Neural cell (in vitro differentiated cells): Measurements from ENCODE around the gene ROR1. TPM values are rescaled to one million over a fixed set of nuclear protein-coding genes. Genes with fewer than 3 reads are reported as not detected.

ENCODE experiments used
- H2AFZ ChIP-seq: fragments of 200-600, 300-800 bp; sonication (generic), shearing (Covaris generic); 2 replicates; pipeline ENCODE4 v1.6.0; 2014; ENCODE audit warnings: low read depth, mild to moderate bottlenecking, antibody characterized with exemption, low read length, moderate library complexity
- H3F3A ChIP-seq: fragments of 200-600 bp; shearing (Covaris generic); 2 replicates; pipeline ENCODE4 v1.6.1; 2016; ENCODE audit warnings: mild to moderate bottlenecking, moderate library complexity, mixed read lengths, antibody characterized with exemption, low read length; ENCODE audit not compliant: insufficient read depth, poor library complexity, severe bottlenecking
- H3K27ac ChIP-seq: fragments of 200-600, 300-800 bp; sonication (generic), shearing (Covaris generic); 2 replicates; pipeline ENCODE4 v1.5.1; 2014; ENCODE audit warnings: mild to moderate bottlenecking, low read length, moderate library complexity
- H3K27me3 ChIP-seq: fragments of 300-800, 200-600 bp; sonication (generic), shearing (Covaris generic); 2 replicates; pipeline ENCODE4 v1.6.0; 2014; ENCODE audit warnings: mild to moderate bottlenecking, low read depth, low read length, moderate library complexity; ENCODE audit not compliant: insufficient read depth
- H3K36me3 ChIP-seq: fragments of 300-800, 200-600 bp; sonication (generic), shearing (Covaris generic); 2 replicates; pipeline ENCODE4 v1.5.1; 2014; ENCODE audit warnings: mild to moderate bottlenecking, antibody characterized with exemption, low read length, moderate library complexity; ENCODE audit not compliant: insufficient read depth
- H3K4me2 ChIP-seq: fragments of 300-800, 200-600 bp; sonication (generic), shearing (Covaris generic); 2 replicates; pipeline ENCODE4 v1.6.0; 2014; ENCODE audit warnings: mild to moderate bottlenecking, low read length
- H3K4me3 ChIP-seq: fragments of 300-800, 200-600 bp; sonication (generic), shearing (Covaris generic); 2 replicates; pipeline ENCODE4 v1.5.1; 2014; ENCODE audit warnings: mild to moderate bottlenecking, low read length, moderate library complexity
- H3K79me2 ChIP-seq: fragments of 200-600 bp; shearing (Covaris generic); replicated peaks from 2 replicates; pipeline ENCODE4 v1.6.0; 2014; ENCODE audit warnings: mild to moderate bottlenecking, low read length, moderate library complexity; ENCODE audit not compliant: insufficient read depth
- H3K9ac ChIP-seq: fragments of 300-800, 200-600 bp; sonication (generic), shearing (Covaris generic); 2 replicates; pipeline ENCODE4 v1.6.1; 2016; ENCODE audit warnings: mild to moderate bottlenecking, low read length, mixed read lengths
- H3K9me2 ChIP-seq: fragments of 200-600 bp; shearing (Covaris generic); 2 replicates; pipeline ENCODE4 v1.6.1; 2016; ENCODE audit warnings: mild to moderate bottlenecking, low read length, mixed read lengths; ENCODE audit not compliant: insufficient read depth
- H3K9me3 ChIP-seq: fragments of 200-600, 300-800 bp; sonication (generic), shearing (Covaris generic); 2 replicates; pipeline ENCODE4 v1.6.1; 2016; ENCODE audit warnings: mild to moderate bottlenecking, mixed run types, low read length, moderate library complexity, mixed read lengths
- H4K20me1 ChIP-seq: fragments of 200-600 bp; shearing (Covaris generic); 2 replicates; pipeline ENCODE4 v1.6.1; 2016; ENCODE audit warnings: mild to moderate bottlenecking, mixed run types; ENCODE audit not compliant: insufficient read depth
- CTCF ChIP-seq: fragments of 450-650 bp; IDR thresholded peaks from 2 replicates; pipeline ENCODE4 v1.5.1; 2014; ENCODE audit warnings: antibody characterized with exemption, mild to moderate bottlenecking, moderate library complexity; ENCODE audit not compliant: poor library complexity, severe bottlenecking
- EP300 ChIP-seq: fragments of 450-650 bp; conservative IDR thresholded peaks from 2 replicates; pipeline ENCODE4 v1.6.1; 2014; ENCODE audit warnings: antibody characterized with exemption, mild to moderate bottlenecking, moderate library complexity; ENCODE audit not compliant: poor library complexity, severe bottlenecking
- EZH2 ChIP-seq: fragments of 200-600, 300-800 bp; shearing (Covaris generic), sonication (generic); IDR thresholded peaks from 2 replicates; pipeline ENCODE4 v1.6.1; 2014; ENCODE audit warnings: antibody characterized with exemption, low read length, borderline replicate concordance, mild to moderate bottlenecking; ENCODE audit not compliant: insufficient read depth, poor library complexity, severe bottlenecking
- MXI1 ChIP-seq: fragments of 450-650 bp; conservative IDR thresholded peaks from 2 replicates; pipeline ENCODE4 v1.6.1; 2014; ENCODE audit warnings: antibody characterized with exemption, mild to moderate bottlenecking; ENCODE audit not compliant: poor library complexity, severe bottlenecking
- POLR2AphosphoS5 ChIP-seq: IDR thresholded peaks from 2 replicates; pipeline ENCODE4 v1.6.1; 2012
- RAD21 ChIP-seq: fragments of 450-650 bp; conservative IDR thresholded peaks from 2 replicates; pipeline ENCODE4 v1.6.1; 2014; ENCODE audit warnings: antibody characterized with exemption, mild to moderate bottlenecking, moderate library complexity
- REST ChIP-seq: IDR thresholded peaks from 2 replicates; pipeline ENCODE4 v1.6.1; 2012; ENCODE audit warnings: borderline replicate concordance
- SMC3 ChIP-seq: fragments of 450-650 bp; conservative IDR thresholded peaks from 2 replicates; pipeline ENCODE4 v1.6.1; 2014; ENCODE audit warnings: antibody characterized with exemption, mild to moderate bottlenecking, moderate library complexity; ENCODE audit not compliant: poor library complexity
- TAF1 ChIP-seq: IDR thresholded peaks from 2 replicates; pipeline ENCODE4 v1.6.1; 2012; ENCODE audit warnings: low read depth
- polyA plus RNA-seq: library from polyadenylated mRNA; depleted of rRNA; stranded (reverse); fragments of >200 nt; gene quantifications from 2 replicates; pipeline ENCODE4 v1.2.3, GENCODE V29; 2014

The ROR1 gene
- polyA plus RNA-seq, 1 donor from 2014 or later, result 0.27 TPM

- no peak for TF ChIP-seq RAD21
- TF ChIP-seq POLR2AphosphoS5, result no peak
- no peak for TF ChIP-seq REST
- no peak for TF ChIP-seq CTCF
- no peak for TF ChIP-seq EZH2
- no peak for TF ChIP-seq TAF1
- TF ChIP-seq MXI1, result no peak
- no peak for TF ChIP-seq SMC3
- no peak for TF ChIP-seq EP300
Observed at GRCh38 chr1:64055310-64055709, 281.5 kb downstream of the ROR1 start.

GRCh38 chr1:64059556-64059955, 285.7 kb downstream of the ROR1 start:
- Histone ChIP-seq H3K4me2 (no peak overlapping the region), H3K79me2 (no peaks in the 10 kb centered on the region), H3K27me3 (no peaks in the 10 kb centered on the region), H3F3A (no peaks in the 10 kb centered on the region), H4K20me1 (no peaks in the 10 kb centered on the region), H3K4me3 (no peak overlapping the region), H3K9me2 (no peaks in the 10 kb centered on the region), H3K9ac (no peak overlapping the region), H2AFZ (no peak overlapping the region), H3K27ac (no peak overlapping the region), H3K36me3 (no peaks in the 10 kb centered on the region), H3K9me3 (no peaks in the 10 kb centered on the region)
- TF ChIP-seq REST (no peak), MXI1 (no peak), POLR2AphosphoS5 (no peak), RAD21 (no peak), SMC3 (no peak), EP300 (no peak), CTCF (no peak), TAF1 (no peak), EZH2 (no peak)

More at GRCh38 chr1:64055310-64055709, 281.5 kb downstream of the ROR1 start:
- Histone ChIP-seq H3K27ac (no peak overlapping the region), H3K4me2 (no peak overlapping the region), H4K20me1 (no peaks in the 10 kb centered on the region), H3K4me3 (no peak overlapping the region), H3K27me3 (no peaks in the 10 kb centered on the region), H3K36me3 (no peaks in the 10 kb centered on the region), H2AFZ (no peak overlapping the region), H3K9ac (no peak overlapping the region), H3K9me3 (no peaks in the 10 kb centered on the region), H3K79me2 (no peaks in the 10 kb centered on the region), H3F3A (no peaks in the 10 kb centered on the region), H3K9me2 (no peaks in the 10 kb centered on the region)
